KG1 (cell line): ENCODE measurements around the gene AP5Z1.

Source experiments
- DNase-seq: peaks from one replicate; lab custom pipeline; 2025; lab: John Stamatoyannopoulos, UW

Gene AP5Z1

GRCh38 chr7:4820967-4821471 lies 45.6 kb downstream of the AP5Z1 start:
- DNase-seq = no peak

- DNase-seq = no peak
Observed at GRCh38 chr7:4822677-4823076, 47.3 kb downstream of the AP5Z1 start.

GRCh38 chr7:4823441-4824119 lies 48.2 kb downstream of the AP5Z1 start:
- DNase-seq = no peak

GRCh38 chr7:4824120-4824775 lies 48.8 kb downstream of the AP5Z1 start:
- DNase-seq = no peak

GRCh38 chr7:4825081-4825480 lies 49.7 kb downstream of the AP5Z1 start:
- no peak for DNase-seq

GRCh38 chr7:4828720-4829383 lies 53.4 kb downstream of the AP5Z1 start:
- no peak for DNase-seq

- DNase-seq = peak; percentile 14
Observed at GRCh38 chr7:4830176-4830575, 54.8 kb downstream of the AP5Z1 start.

GRCh38 chr7:4831723-4832495 lies 56.5 kb downstream of the AP5Z1 start:
- no peak for DNase-seq

- no peak for DNase-seq
Observed at GRCh38 chr7:4832711-4833110, 57.3 kb downstream of the AP5Z1 start.

- DNase-seq = no peak
Observed at GRCh38 chr7:4833176-4833575, 57.8 kb downstream of the AP5Z1 start.

GRCh38 chr7:4833691-4834600 lies 58.5 kb downstream of the AP5Z1 start:
- DNase-seq = no peak

GRCh38 chr7:4834601-4835397 lies 59.4 kb downstream of the AP5Z1 start:
- DNase-seq = no peak

- no peak for DNase-seq
Observed at GRCh38 chr7:4835398-4836205, 60.2 kb downstream of the AP5Z1 start.

GRCh38 chr7:4836206-4836661 lies 60.8 kb downstream of the AP5Z1 start:
- DNase-seq = no peak

- DNase-seq = no peak
Observed at GRCh38 chr7:4837041-4837802, 61.8 kb downstream of the AP5Z1 start.

- no peak for DNase-seq
Observed at GRCh38 chr7:4837803-4838625, 62.6 kb downstream of the AP5Z1 start.

GRCh38 chr7:4838626-4839334 lies 63.4 kb downstream of the AP5Z1 start:
- DNase-seq = no peak
